ENCODE results near the gene IRF1.

DNA sequence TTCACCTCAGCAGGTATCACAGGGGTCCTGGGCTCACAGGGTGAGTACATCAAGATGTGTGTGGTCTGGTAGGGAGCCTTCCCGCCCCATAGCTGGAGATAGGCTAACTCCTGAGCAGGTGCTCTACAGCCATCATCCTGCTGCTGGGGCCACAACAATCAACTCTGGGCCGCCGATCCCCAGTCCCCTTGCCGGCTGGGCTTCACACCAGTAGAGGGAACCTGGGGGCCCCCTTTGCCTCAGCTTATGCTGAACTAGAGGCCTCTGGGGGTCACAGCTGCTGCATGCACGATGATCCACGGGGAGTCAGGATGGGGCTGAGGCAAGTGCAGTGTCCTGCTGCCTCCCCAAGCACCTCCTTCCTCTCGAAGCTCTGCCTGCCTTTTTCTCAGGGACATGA lies 46.5 kb downstream of the IRF1 start:
- no peak for TF ChIP-seq CTCF (IDR thresholded peaks at IDR 0.05)
- TF ChIP-seq POLR2AphosphoS5 (IDR thresholded peaks at IDR 0.05): no peak
